WTC11 (cell line): Measurements from ENCODE around the gene IGFBP4. TPM values are rescaled to one million over a fixed set of nuclear protein-coding genes. Genes with fewer than 3 reads are reported as not detected.

Experiments used
- ATAC-seq: fragments of 200-7000 bp; cut with Tn5 transposase; 2 replicates; pipeline ENCODE4 v1.10.0; 2021; ENCODE audit warnings: mild to moderate bottlenecking, moderate library complexity
- CTCF ChIA-PET: fragments of 300-600 bp; sonication (Branson Sonifier 250); formaldehyde crosslinking; loops from one replicate; lab custom pipeline; 2021; ENCODE audit warnings: antibody characterized with exemption; lab: Charles Lee
- POLR2A ChIA-PET: fragments of 350-600 bp; sonication (Branson Sonifier 250); formaldehyde crosslinking; loops from one replicate; lab custom pipeline; 2021; ENCODE audit warnings: antibody characterized with exemption; lab: Charles Lee
- DNase-seq: peaks from one replicate; pipeline ENCODE4 v3.0.0; 2021; ENCODE audit warnings: low spot score
- H3K27ac Mint-ChIP-seq: 2 replicates; pipeline ENCODE4 v1.8.0; 2021; ENCODE audit warnings: mixed read lengths
- H3K27me3 Mint-ChIP-seq: 2 replicates; pipeline ENCODE4 v1.8.0; 2021; ENCODE audit warnings: low read depth, mild to moderate bottlenecking, moderate library complexity, mixed read lengths
- H3K36me3 Mint-ChIP-seq: 2 replicates; pipeline ENCODE4 v1.8.0; 2021; ENCODE audit warnings: mixed read lengths
- H3K4me1 Mint-ChIP-seq: 2 replicates; pipeline ENCODE4 v1.8.0; 2022; ENCODE audit warnings: mixed read lengths
- H3K4me3 Mint-ChIP-seq: 2 replicates; pipeline ENCODE4 v1.8.0; 2021; ENCODE audit warnings: mild to moderate bottlenecking, moderate library complexity, mixed read lengths
- H3K9me3 Mint-ChIP-seq: 2 replicates; pipeline ENCODE4 v1.8.0; 2021; ENCODE audit warnings: mixed read lengths
- ARID4B ChIP-seq: sonication (generic); formaldehyde crosslinking; IDR thresholded peaks from 2 replicates; pipeline ENCODE4 v1.8.0; 2023; ENCODE audit warnings: missing genetic modification reagents, mild to moderate bottlenecking, borderline replicate concordance
- ATF1 ChIP-seq: sonication (generic); formaldehyde crosslinking; IDR thresholded peaks from 2 replicates; pipeline ENCODE4 v1.8.1; 2023; ENCODE audit warnings: mild to moderate bottlenecking, moderate library complexity, missing genetic modification reagents
- HMGA2 ChIP-seq: fragments of 250-450 bp; sonication (Bioruptor Pico); IDR thresholded peaks from 2 replicates; pipeline ENCODE4 v1.4.0; 2021; ENCODE audit warnings: mild to moderate bottlenecking, moderate library complexity
- KAT7 ChIP-seq: sonication (generic); formaldehyde crosslinking; IDR thresholded peaks from 2 replicates; pipeline ENCODE4 v1.8.1; 2023; ENCODE audit warnings: missing genetic modification reagents, mild to moderate bottlenecking, borderline replicate concordance
- NFYB ChIP-seq: sonication (generic); formaldehyde crosslinking; conservative IDR thresholded peaks from 2 replicates; pipeline ENCODE4 v1.8.0; 2022; ENCODE audit warnings: low read depth, missing genetic modification reagents
- PRDM15 ChIP-seq: sonication (generic); formaldehyde crosslinking; IDR thresholded peaks from 2 replicates; pipeline ENCODE4 v1.8.0; 2022; ENCODE audit warnings: missing genetic modification reagents
- TCF7 ChIP-seq: sonication (generic); formaldehyde crosslinking; IDR thresholded peaks from 2 replicates; pipeline ENCODE4 v1.8.0; 2022; ENCODE audit warnings: mild to moderate bottlenecking, low read depth, missing genetic modification reagents, moderate library complexity
- TEAD1 ChIP-seq: sonication (generic); formaldehyde crosslinking; IDR thresholded peaks from 2 replicates; pipeline ENCODE4 v1.8.0; 2022; ENCODE audit warnings: mild to moderate bottlenecking, missing genetic modification reagents
- ZNF121 ChIP-seq: sonication (generic); formaldehyde crosslinking; IDR thresholded peaks from 2 replicates; pipeline ENCODE4 v1.8.0; 2023; ENCODE audit warnings: missing genetic modification reagents
- ZNF219 ChIP-seq: sonication (generic); formaldehyde crosslinking; IDR thresholded peaks from 2 replicates; pipeline ENCODE4 v1.8.0; 2023; ENCODE audit warnings: missing genetic modification reagents, mild to moderate bottlenecking, borderline replicate concordance
- ZNF232 ChIP-seq: sonication (generic); formaldehyde crosslinking; IDR thresholded peaks from 2 replicates; pipeline ENCODE4 v1.8.0; 2022; ENCODE audit warnings: mild to moderate bottlenecking, missing genetic modification reagents
- ZNF281 ChIP-seq: sonication (generic); formaldehyde crosslinking; IDR thresholded peaks from 2 replicates; pipeline ENCODE4 v1.8.0; 2023; ENCODE audit warnings: mild to moderate bottlenecking, missing genetic modification reagents
- ZNF396 ChIP-seq: fragments of 250-450 bp; sonication (Bioruptor Pico); IDR thresholded peaks from 2 replicates; pipeline ENCODE4 v1.8.0; 2021; ENCODE audit warnings: mild to moderate bottlenecking, moderate library complexity, borderline replicate concordance
- ZNF423 ChIP-seq: fragments of 250-450 bp; sonication (Bioruptor Pico); IDR thresholded peaks from 2 replicates; pipeline ENCODE4 v2.1.2; 2022; ENCODE audit warnings: mild to moderate bottlenecking, moderate library complexity
- ZNF425 ChIP-seq: fragments of 250-450 bp; sonication (Bioruptor Pico); conservative IDR thresholded peaks from 2 replicates; pipeline ENCODE4 v1.9.0; 2021; ENCODE audit warnings: mild to moderate bottlenecking
- ZSCAN18 ChIP-seq: fragments of 250-450 bp; sonication (Bioruptor Pico); IDR thresholded peaks from 2 replicates; pipeline ENCODE4 v2.1.2; 2022; ENCODE audit warnings: mild to moderate bottlenecking, moderate library complexity
- total RNA-seq: library from RNA; stranded (reverse); gene quantifications from 3 replicates; pipeline ENCODE4 v1.2.3, GENCODE V29; 2021
- TF ChIP-seq, protein P1 (sequence below): sonication (generic); formaldehyde crosslinking; IDR thresholded peaks from 2 replicates; pipeline ENCODE4 v1.8.0; 2023; ENCODE audit warnings: missing genetic modification reagents
- TF ChIP-seq, protein P2 (sequence below): fragments of 250-450 bp; sonication (Bioruptor Pico); IDR thresholded peaks from 2 replicates; pipeline ENCODE4 v1.9.0; 2021; ENCODE audit warnings: moderate library complexity, mild to moderate bottlenecking, inconsistent platforms, borderline replicate concordance
- TF ChIP-seq, protein P3 (sequence below): sonication (generic); formaldehyde crosslinking; conservative IDR thresholded peaks from 2 replicates; pipeline ENCODE4 v1.8.1; 2022; ENCODE audit warnings: mild to moderate bottlenecking, missing genetic modification reagents

IGFBP4 gene
- total RNA-seq, 1 experiment from 2014 or later, result 172 TPM

DNA sequence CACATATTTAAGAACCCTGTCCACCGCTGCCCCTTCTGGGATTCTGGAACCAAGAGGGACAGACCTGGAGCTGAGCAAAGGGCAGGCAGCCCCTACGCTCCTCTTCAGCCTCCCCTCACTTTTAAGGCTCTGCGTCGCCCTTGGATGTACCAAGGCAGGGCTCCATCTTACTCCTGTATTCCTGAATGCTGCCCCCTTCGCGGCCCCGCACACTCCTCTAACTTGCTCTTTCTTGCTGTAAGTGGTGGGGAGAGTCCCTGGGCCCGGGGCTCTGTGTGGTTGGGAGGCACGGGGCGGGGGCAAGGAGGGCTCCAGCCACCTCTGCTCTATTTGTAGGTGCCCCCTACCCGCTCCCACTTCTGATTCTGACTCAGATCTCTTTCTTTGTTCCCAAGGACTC, 56.9 kb downstream of the IGFBP4 start:
- peaks cover 7% of the 10 kb centered on the region for H3K9me3 Mint-ChIP-seq
- DNase-seq (no peak), ATAC-seq (no peak)
- H3K4me3 Mint-ChIP-seq, result no peak overlapping the region
- H3K4me1 Mint-ChIP-seq, result peaks cover 42% of the 10 kb centered on the region
- no peaks in the 10 kb centered on the region; the same call in 1 of the 2 replicates for H3K27me3 Mint-ChIP-seq
- TF ChIP-seq ZNF232 (CRISPR knock-in tag) (no peak), ZSCAN18 (no peak), TEAD1 (CRISPR knock-in tag) (no peak), NFYB (CRISPR knock-in tag) (no peak), ZNF425 (CRISPR knock-in tag) (no peak), ZNF423 (CRISPR knock-in tag) (no peak), ARID4B (CRISPR knock-in tag) (no peak), ATF1 (CRISPR knock-in tag) (no peak), ZNF396 (no peak), HMGA2 (no peak), ZNF219 (no peak), TCF7 (CRISPR knock-in tag) (no peak)
- TF ChIP-seq, protein P1, sequence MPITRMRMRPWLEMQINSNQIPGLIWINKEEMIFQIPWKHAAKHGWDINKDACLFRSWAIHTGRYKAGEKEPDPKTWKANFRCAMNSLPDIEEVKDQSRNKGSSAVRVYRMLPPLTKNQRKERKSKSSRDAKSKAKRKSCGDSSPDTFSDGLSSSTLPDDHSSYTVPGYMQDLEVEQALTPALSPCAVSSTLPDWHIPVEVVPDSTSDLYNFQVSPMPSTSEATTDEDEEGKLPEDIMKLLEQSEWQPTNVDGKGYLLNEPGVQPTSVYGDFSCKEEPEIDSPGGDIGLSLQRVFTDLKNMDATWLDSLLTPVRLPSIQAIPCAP (CRISPR knock-in tag), result no peak
- TF ChIP-seq, protein P2, sequence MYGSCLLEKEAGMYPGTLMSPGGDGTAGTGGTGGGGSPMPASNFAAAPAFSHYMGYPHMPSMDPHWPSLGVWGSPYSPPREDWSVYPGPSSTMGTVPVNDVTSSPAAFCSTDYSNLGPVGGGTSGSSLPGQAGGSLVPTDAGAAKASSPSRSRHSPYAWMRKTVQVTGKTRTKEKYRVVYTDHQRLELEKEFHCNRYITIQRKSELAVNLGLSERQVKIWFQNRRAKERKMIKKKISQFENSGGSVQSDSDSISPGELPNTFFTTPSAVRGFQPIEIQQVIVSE, result no peak
- ChIA-PET CTCF (interaction anchor here (0.7 to 8.1 kb wide), 11 partner anchors 10 to 183 kb away, joined by 3 to 74 read pairs (median 5); no protein-coding TSS in a partner anchor), POLR2A (interaction anchor here (1.7 to 2.3 kb wide), 2 partner anchors 10 to 24 kb away, joined by 4 to 10 read pairs; no protein-coding TSS in a partner anchor)
- H3K36me3 Mint-ChIP-seq, result no peaks in the 10 kb centered on the region
- H3K27ac Mint-ChIP-seq, result no peak overlapping the region

DNA sequence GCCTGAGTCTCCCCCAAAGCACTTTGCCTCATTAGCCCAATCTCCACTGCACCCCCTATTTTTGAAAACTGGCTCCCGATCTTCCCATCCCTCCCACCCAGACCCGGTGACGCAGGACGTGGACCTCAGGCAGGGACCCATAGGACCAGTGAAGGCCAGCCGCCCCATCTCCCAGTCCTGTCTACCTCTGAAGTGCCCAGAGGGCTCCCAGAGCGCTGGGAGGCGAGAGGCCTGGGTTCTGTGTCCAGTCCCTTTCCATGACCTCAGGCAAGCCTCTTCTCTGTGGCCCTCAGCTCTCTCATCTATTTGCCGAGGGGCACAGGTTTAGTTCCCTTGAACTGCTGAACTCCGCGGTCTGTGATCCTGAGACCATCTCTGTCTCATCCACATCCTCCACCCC, 57.5 kb downstream of the IGFBP4 start:
- H3K36me3 Mint-ChIP-seq, result no peaks in the 10 kb centered on the region
- H3K27ac Mint-ChIP-seq, result no peak overlapping the region
- DNase-seq (no peak), ATAC-seq (no peak)
- no peak overlapping the region for H3K4me3 Mint-ChIP-seq
- POLR2A ChIA-PET, result no interaction called here
- H3K4me1 Mint-ChIP-seq, result peaks cover 40% of the 10 kb centered on the region
- H3K27me3 Mint-ChIP-seq, result no peaks in the 10 kb centered on the region; the same call in none of the 2 replicates
- CTCF ChIA-PET, result interaction anchor here (1.2 to 8.1 kb wide), 6 partner anchors 10 to 138 kb away, joined by 3 to 74 read pairs (median 13); no protein-coding TSS in a partner anchor
- H3K9me3 Mint-ChIP-seq, result peaks cover 7% of the 10 kb centered on the region
- no peak for TF ChIP-seq ZNF281 (CRISPR knock-in tag)
- TF ChIP-seq, protein P3, sequence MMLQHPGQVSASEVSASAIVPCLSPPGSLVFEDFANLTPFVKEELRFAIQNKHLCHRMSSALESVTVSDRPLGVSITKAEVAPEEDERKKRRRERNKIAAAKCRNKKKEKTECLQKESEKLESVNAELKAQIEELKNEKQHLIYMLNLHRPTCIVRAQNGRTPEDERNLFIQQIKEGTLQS (CRISPR knock-in tag), result no peak
- TF ChIP-seq KAT7 (CRISPR knock-in tag), result no peak
- TF ChIP-seq ZNF121 (CRISPR knock-in tag), result no peak
- no peak for TF ChIP-seq PRDM15
- no peak for TF ChIP-seq ZNF232 (CRISPR knock-in tag)
